Body of pancreas (tissue), 4 donors: ENCODE measurements around the gene CPLANE2. TPM values are rescaled to one million over a fixed set of nuclear protein-coding genes. Genes with fewer than 3 reads are reported as not detected.
"Not testable (repeated sequence)": the region's sequence is repeated elsewhere in the genome, so short reads cannot be mapped to it uniquely, and the experiment has no call there.

Experiments used
- ATAC-seq: fragments of 150-250 bp; one replicate; pipeline ENCODE4 v1.9.1; 2016
- DNase-seq, 4 donors: peaks; one replicate each; pipeline ENCODE4 v3.0.0-alpha.2; 2019
- H3K27ac ChIP-seq, 4 donors: fragments of 200-600 bp; sonication (generic); 1 replicate in 3 of 4; 2 replicates in 1 of 4; pipeline versions ENCODE4 v1.5.1 to v1.6.1; 2016 to 2019; ENCODE audit warnings: mild to moderate bottlenecking in 1 of 4, mixed read lengths in 1 of 4, moderate library complexity in 1 of 4
- H3K27me3 ChIP-seq, 2 donors: fragments of 200-600 bp; sonication (generic); one replicate each; pipeline ENCODE4 v1.6.0; 2016; ENCODE audit warnings: mild to moderate bottlenecking in 1 of 2
- H3K36me3 ChIP-seq, 2 donors: fragments of 200-600 bp; sonication (generic); replicated peaks in 1 of 2; 2 replicates each; pipeline ENCODE4 v1.5.1; 2016; ENCODE audit warnings: low read depth in 2 of 2; ENCODE audit not compliant: insufficient read depth in 1 of 2
- H3K4me1 ChIP-seq: fragments of 200-600 bp; sonication (generic); one replicate; pipeline ENCODE4 v1.6.0; 2016
- H3K4me3 ChIP-seq, 2 donors: fragments of 200-600 bp; sonication (generic); 1 replicate in 1 of 2; 2 replicates in 1 of 2; pipeline ENCODE4 v1.5.1; 2016 to 2019
- H3K9me3 ChIP-seq, 3 donors: fragments of 200-600 bp; sonication (generic); 1 replicate in 2 of 3; 2 replicates in 1 of 3; pipeline ENCODE4 v1.5.1; 2016
- CTCF ChIP-seq, 7 experiments: fragments of 450-650 bp in 4 of 7; fragments of 200-600 bp in 3 of 7; sonication (generic) in 3 of 7; IDR thresholded peaks; one replicate each; pipeline ENCODE4 v1.5.1; 2016 to 2019; ENCODE audit warnings: antibody characterized with exemption in 7 of 7
- POLR2A ChIP-seq, 3 donors: fragments of 450-650 bp; IDR thresholded peaks; one replicate each; pipeline ENCODE4 v1.6.1; 2016; ENCODE audit warnings: antibody characterized with exemption in 3 of 3, mild to moderate bottlenecking in 2 of 3
- WGBS, 2 donors: methylation state at CpG; one replicate each; pipeline ENCODE4 v1.1.5; 2017; 5-methylcytosine and 5-hydroxymethylcytosine counted together
- intact Hi-C: fragments of 100-400 bp; cut with DNase I; formaldehyde crosslinking; loops from one replicate; pipeline ENCODE4 v1.15.1; 2023
- total RNA-seq, 2 donors: library from RNA; depleted of rRNA; stranded (reverse); fragments of >200 nt; gene quantifications; one replicate each; pipeline ENCODE4 v1.1.0, GENCODE V29; 2016

CPLANE2 gene
- total RNA-seq, 2 donors from 2014 or later = 3.6 TPM

- DNase-seq (no peak), ATAC-seq (no peak)
- H3K4me3 ChIP-seq = no peak overlapping the region
- no peaks in the 10 kb centered on the region for H3K36me3 ChIP-seq
- H3K27me3 ChIP-seq = no peaks in the 10 kb centered on the region
- H3K27ac ChIP-seq = no peak overlapping the region
- H3K4me1 ChIP-seq = peaks cover 16% of the 10 kb centered on the region
- TF ChIP-seq CTCF (IDR thresholded peaks at IDR 0.05) (no peak), POLR2A (IDR thresholded peaks at IDR 0.05) (no peak)
- no peaks in the 10 kb centered on the region for H3K9me3 ChIP-seq
- intact Hi-C loops = no loop called here
- WGBS, 2 donors = 78 to 83% methylated on average over 3 of the region's 3 CpGs
These were observed 12.5 kb downstream of the CPLANE2 start for GRCh38 chr1:16224472-16224871.

- intact Hi-C loops, ATAC-seq, DNase-seq, H3K9me3 ChIP-seq, H3K4me3 ChIP-seq, H3K27ac ChIP-seq, H3K36me3 ChIP-seq, H3K27me3 ChIP-seq: not testable (repeated sequence)
- H3K4me1 ChIP-seq = peaks cover 22% of the 10 kb centered on the region
- 94 to 96% methylated on average over 14 of the region's 14 CpGs for WGBS, 2 donors
These were observed 14.3 kb downstream of the CPLANE2 start for GRCh38 chr1:16222716-16223115.

GRCh38 chr1:16221499-16221898 is 15.5 kb downstream of the CPLANE2 start:
- DNase-seq (no peak), ATAC-seq (no peak)

GRCh38 chr1:16219968-16220500 is 16.9 kb downstream of the CPLANE2 start:
- WGBS, 2 donors = 96 to 97% methylated on average over 4 of the region's 4 CpGs
- TF ChIP-seq CTCF (IDR thresholded peaks at IDR 0.05) = no peak
- no peak for TF ChIP-seq POLR2A (IDR thresholded peaks at IDR 0.05)
- no peaks in the 10 kb centered on the region for H3K9me3 ChIP-seq
- no peak overlapping the region for H3K27ac ChIP-seq
- no peaks in the 10 kb centered on the region for H3K36me3 ChIP-seq
- DNase-seq (no peak), ATAC-seq (no peak)
- peaks cover 22% of the 10 kb centered on the region for H3K4me1 ChIP-seq
- H3K4me3 ChIP-seq = no peak overlapping the region
- intact Hi-C loops = no loop called here
- H3K27me3 ChIP-seq = no peaks in the 10 kb centered on the region

More at GRCh38 chr1:16221499-16221898, 15.5 kb downstream of the CPLANE2 start:
- intact Hi-C loops = no loop called here
- Histone ChIP-seq H3K4me3 (no peak overlapping the region), H3K36me3 (no peaks in the 10 kb centered on the region), H3K27me3 (no peaks in the 10 kb centered on the region), H3K4me1 (peaks cover 20% of the 10 kb centered on the region), H3K9me3 (no peaks in the 10 kb centered on the region), H3K27ac (no peak overlapping the region)
- 94% methylated on average over 1 of the region's 1 CpG for WGBS, 2 donors
- TF ChIP-seq POLR2A (IDR thresholded peaks at IDR 0.05) (no peak), CTCF (IDR thresholded peaks at IDR 0.05) (no peak)

GRCh38 chr1:16218674-16219071 is 18.3 kb downstream of the CPLANE2 start:
- Histone ChIP-seq H3K36me3 (no peaks in the 10 kb centered on the region), H3K4me1 (peaks cover 22% of the 10 kb centered on the region), H3K27ac (peak overlapping the region in 1 of 4 donors; percentile 68), H3K27me3 (no peaks in the 10 kb centered on the region), H3K9me3 (no peaks in the 10 kb centered on the region), H3K4me3 (no peak overlapping the region)
- intact Hi-C loops = no loop called here
- 92 to 95% methylated on average over 6 of the region's 6 CpGs for WGBS, 2 donors
- no peak for TF ChIP-seq POLR2A (IDR thresholded peaks at IDR 0.05)
- TF ChIP-seq CTCF (IDR thresholded peaks at IDR 0.05) = no peak
- no peak for DNase-seq
- no peak for ATAC-seq
